AG04450 (cell line): ENCODE results near the gene TEDDM1. TPM values are rescaled to one million over a fixed set of nuclear protein-coding genes. Genes with fewer than 3 reads are reported as not detected.
"Not testable (repeated sequence)": the region's sequence is repeated elsewhere in the genome, so short reads cannot be mapped to it uniquely, and the experiment has no call there.

Experiments
- CTCF ChIA-PET: fragments of 300-600, 350-600 bp; formaldehyde crosslinking; extraction: SDS; loops from one replicate; lab custom pipeline; 2022; ENCODE audit warnings: antibody characterized with exemption, inconsistent platforms; lab: Charles Lee
- POLR2A ChIA-PET: fragments of 350-600 bp; formaldehyde crosslinking; extraction: SDS; loops from one replicate; lab custom pipeline; 2021; ENCODE audit warnings: antibody characterized with exemption, inconsistent platforms; lab: Yijun Ruan, JAX
- DNase-seq: peaks from one replicate; pipeline ENCODE4 v3.0.0-alpha.2; 2011; ENCODE audit warnings: low read depth, low spot score
- H3K27ac ChIP-seq: one replicate; pipeline ENCODE4 v1.5.1; 2012; ENCODE audit warnings: low read depth, low read length, control low read depth
- H3K27me3 ChIP-seq: one replicate; pipeline ENCODE4 v1.6.0; 2012; ENCODE audit warnings: low read length; ENCODE audit not compliant: control insufficient read depth, insufficient read depth
- H3K4me3 ChIP-seq: 2 replicates; pipeline ENCODE4 v1.5.1; 2011; ENCODE audit warnings: mild to moderate bottlenecking, low read depth, low read length, control low read depth
- H3K9me3 ChIP-seq: 2 replicates; pipeline ENCODE4 v1.5.1; 2012; ENCODE audit warnings: low read length; ENCODE audit not compliant: control insufficient read depth, insufficient read depth
- polyA plus RNA-seq: library from polyadenylated mRNA; depleted of rRNA; stranded (reverse); fragments of >200 nt; gene quantifications from 2 replicates; pipeline ENCODE4 v1.2.3, GENCODE V29; 2011
- TF ChIP-seq, protein P1 (sequence below): IDR thresholded peaks from 2 replicates; pipeline ENCODE4 v1.5.1; 2011; ENCODE audit warnings: low read depth, low read length, control low read depth, inconsistent platforms

Gene TEDDM1
- polyA plus RNA-seq, 1 experiment, result not detected

DNA sequence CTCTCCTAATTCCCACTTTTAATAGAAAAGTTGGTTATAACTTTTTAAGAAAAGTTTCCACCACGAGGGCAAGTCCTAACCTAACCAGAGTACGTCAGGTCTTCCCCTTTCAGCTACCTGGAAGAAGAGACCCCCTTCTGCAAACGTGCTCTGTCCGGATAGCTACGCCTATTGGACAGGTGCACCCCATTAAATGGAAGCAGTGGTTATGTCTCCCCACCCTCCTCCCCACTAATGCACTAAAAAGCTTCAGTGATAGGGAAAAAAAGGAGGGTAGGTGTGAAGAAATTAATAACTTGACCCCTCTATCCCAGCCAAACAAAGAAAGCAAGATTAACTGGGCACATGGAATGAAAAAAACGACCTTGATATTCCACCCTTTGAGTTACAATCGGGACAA lies 16.5 kb downstream of the TEDDM1 start:
- TF ChIP-seq, protein P1, sequence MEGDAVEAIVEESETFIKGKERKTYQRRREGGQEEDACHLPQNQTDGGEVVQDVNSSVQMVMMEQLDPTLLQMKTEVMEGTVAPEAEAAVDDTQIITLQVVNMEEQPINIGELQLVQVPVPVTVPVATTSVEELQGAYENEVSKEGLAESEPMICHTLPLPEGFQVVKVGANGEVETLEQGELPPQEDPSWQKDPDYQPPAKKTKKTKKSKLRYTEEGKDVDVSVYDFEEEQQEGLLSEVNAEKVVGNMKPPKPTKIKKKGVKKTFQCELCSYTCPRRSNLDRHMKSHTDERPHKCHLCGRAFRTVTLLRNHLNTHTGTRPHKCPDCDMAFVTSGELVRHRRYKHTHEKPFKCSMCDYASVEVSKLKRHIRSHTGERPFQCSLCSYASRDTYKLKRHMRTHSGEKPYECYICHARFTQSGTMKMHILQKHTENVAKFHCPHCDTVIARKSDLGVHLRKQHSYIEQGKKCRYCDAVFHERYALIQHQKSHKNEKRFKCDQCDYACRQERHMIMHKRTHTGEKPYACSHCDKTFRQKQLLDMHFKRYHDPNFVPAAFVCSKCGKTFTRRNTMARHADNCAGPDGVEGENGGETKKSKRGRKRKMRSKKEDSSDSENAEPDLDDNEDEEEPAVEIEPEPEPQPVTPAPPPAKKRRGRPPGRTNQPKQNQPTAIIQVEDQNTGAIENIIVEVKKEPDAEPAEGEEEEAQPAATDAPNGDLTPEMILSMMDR, result no peak
- POLR2A ChIA-PET, result no interaction called here
- DNase-seq, result no peak
- no peaks in the 10 kb centered on the region for H3K9me3 ChIP-seq
- H3K27ac ChIP-seq, result no peak overlapping the region
- CTCF ChIA-PET, result interaction anchor here (1.0 kb wide), 1 partner anchor 241 kb away, joined by 3 read pairs; no protein-coding TSS in a partner anchor
- no peaks in the 10 kb centered on the region for H3K27me3 ChIP-seq
- no peak overlapping the region for H3K4me3 ChIP-seq

DNA sequence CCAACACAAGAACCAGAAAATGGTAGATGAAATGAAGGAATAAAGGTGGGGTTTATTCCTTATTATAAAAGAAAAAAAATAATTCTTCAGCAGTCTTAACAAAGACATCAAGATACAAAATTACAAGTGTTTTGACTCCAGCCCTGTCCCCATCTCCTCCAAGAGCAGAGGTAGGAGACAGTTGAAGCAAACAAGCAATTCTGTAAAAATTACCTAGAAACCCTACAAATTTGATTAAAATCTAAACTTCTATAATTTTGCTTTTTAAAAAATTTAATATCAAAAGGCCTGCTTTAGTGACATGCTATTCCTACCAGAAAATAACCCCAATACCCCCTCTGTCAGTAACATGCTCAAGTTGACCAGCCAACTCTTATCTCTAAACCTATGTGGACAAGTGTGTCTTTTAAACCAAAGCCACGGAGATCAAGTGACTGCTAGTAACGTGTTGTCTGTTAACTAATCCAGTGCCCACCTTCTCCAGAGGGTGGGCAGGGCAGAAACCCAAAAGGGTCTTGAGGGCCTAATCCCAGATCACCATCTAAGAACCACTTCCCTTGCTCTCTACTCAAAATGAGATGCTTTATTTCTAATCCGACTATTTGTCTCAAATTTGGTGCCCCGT lies 17.3 kb downstream of the TEDDM1 start:
- no peaks in the 10 kb centered on the region for H3K9me3 ChIP-seq
- TF ChIP-seq, protein P1, result no peak
- no peak overlapping the region for H3K4me3 ChIP-seq
- POLR2A ChIA-PET, result no interaction called here
- H3K27ac ChIP-seq, result no peak overlapping the region
- no peaks in the 10 kb centered on the region for H3K27me3 ChIP-seq
- DNase-seq, result no peak
- CTCF ChIA-PET, result interaction anchor here (1.0 to 5.3 kb wide), 3 partner anchors 13 to 240 kb away, joined by 3 to 32 read pairs (median 8); no protein-coding TSS in a partner anchor

DNA sequence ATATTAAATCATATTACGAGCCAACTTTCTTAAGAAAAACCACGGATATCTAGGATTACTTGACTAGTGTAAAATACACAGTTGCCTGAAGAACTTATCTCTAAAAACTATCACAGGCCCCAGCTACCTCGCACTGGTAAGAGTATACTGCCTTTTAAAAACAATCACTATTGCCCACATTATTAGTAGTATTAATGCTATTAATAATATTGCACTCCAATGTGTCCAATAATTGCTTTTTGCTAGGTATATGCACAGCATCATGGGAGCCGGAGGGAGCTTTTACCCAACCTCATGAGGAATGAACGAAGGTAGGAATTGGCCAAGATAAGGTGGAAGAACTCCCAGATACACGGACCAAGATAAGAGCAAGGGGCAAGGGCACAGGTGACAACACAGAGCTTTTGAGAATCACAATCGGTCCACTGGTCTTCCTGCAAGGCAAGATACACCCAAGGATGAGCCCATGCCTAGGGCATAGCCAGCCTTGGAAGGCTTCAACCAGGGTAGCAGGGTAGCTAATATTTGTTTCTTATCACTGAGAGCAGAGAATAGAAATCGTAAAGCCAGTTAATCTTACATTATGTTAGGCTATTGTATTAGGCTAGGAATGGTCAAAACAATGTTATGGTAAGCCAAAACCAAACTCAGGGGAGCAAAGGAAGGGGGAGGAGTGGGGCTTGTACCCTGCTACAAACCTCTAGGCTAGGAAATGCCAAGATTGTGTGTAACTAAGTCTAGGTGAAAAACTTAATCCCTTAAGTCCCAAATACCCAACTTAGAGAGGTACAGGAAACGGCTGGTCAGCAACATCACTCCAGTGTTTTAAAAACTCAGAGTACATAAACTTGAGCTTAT lies 18.3 kb downstream of the TEDDM1 start:
- TF ChIP-seq, protein P1, result no peak
- ChIA-PET CTCF (interaction anchor here (1.9 to 5.3 kb wide), 2 partner anchors 14 to 239 kb away, joined by 8 to 32 read pairs; no protein-coding TSS in a partner anchor), POLR2A (interaction anchor here (3.4 kb wide), 1 partner anchor 9 kb away, joined by 15 read pairs; the partner anchor contains the start of gene GLUL)
- DNase-seq, result no peak
- Histone ChIP-seq H3K27ac (no peak overlapping the region), H3K4me3 (no peak overlapping the region), H3K27me3 (no peaks in the 10 kb centered on the region), H3K9me3 (no peaks in the 10 kb centered on the region)

DNA sequence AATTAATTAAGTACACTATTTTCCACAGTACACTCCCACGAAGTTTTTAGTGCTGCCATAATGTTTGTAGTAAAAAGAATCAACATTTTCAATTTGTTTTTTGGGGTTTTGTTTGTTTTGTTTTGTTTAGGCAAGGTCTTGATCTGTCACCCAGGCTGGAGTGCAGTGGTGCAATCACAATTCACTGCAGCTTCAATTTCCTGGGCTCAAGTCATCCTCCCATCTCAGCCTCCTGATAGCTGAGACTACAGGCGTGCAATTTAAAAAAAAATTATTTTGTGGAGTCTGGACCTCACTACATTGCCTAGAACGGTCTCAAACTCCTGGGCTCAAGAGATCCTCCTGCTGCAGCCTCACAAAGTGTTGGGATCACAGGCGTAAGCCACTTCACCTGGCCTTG lies 20.3 kb downstream of the TEDDM1 start:
- ChIA-PET POLR2A (interaction anchor here (0.6 to 3.4 kb wide), 2 partner anchors 11 to 881 kb away, joined by 3 to 15 read pairs; partner anchors contain the start of gene GLUL), CTCF (interaction anchor here (0.9 to 5.3 kb wide), 2 partner anchors 12 to 16 kb away, joined by 3 to 32 read pairs; partner anchors contain the start of gene GLUL)
- no peak overlapping the region for H3K27ac ChIP-seq
- H3K4me3 ChIP-seq, result no peak overlapping the region
- no peaks in the 10 kb centered on the region for H3K27me3 ChIP-seq
- TF ChIP-seq, protein P1, result no peak
- no peak for DNase-seq
- no peaks in the 10 kb centered on the region for H3K9me3 ChIP-seq

DNA sequence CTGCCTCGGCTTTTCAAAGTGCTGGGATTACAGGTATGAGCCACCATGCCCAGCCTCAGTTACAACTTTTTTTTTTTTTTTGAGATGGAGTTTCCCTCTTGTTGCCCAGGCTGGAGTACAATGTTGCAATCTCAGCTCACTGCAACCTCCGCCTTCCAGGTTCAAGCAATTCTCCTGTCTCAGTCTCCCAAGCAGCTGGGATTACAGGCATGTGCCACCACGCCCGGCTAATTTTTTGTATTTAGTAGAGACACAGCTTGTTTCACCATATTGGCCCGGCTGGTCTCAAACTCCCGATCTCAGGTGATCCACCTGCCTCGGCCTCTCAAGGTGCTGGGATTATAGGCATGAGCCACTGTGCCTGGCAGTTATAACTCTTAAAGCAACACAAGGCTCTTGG lies 20.7 kb downstream of the TEDDM1 start:
- not testable (repeated sequence) for H3K27me3 ChIP-seq, H3K27ac ChIP-seq, H3K4me3 ChIP-seq, H3K9me3 ChIP-seq, DNase-seq
- ChIA-PET POLR2A (interaction anchor here (3.4 kb wide), 1 partner anchor 12 kb away, joined by 15 read pairs; the partner anchor contains the start of gene GLUL), CTCF (interaction anchor here (1.2 to 5.3 kb wide), 2 partner anchors 16 to 236 kb away, joined by 3 to 32 read pairs; no protein-coding TSS in a partner anchor)
